Measurements from ENCODE around the gene RBM17.
"Not testable (repeated sequence)": the region's sequence is repeated elsewhere in the genome, so short reads cannot be mapped to it uniquely, and the experiment has no call there.

The RBM17 gene

GRCh38 chr10:6115824-6116350, 27.1 kb downstream of the RBM17 start:
- Histone ChIP-seq H3K27me3 (ENCODE audit: insufficient read depth, low read length) (no peaks in the 10 kb centered on the region), H3K27ac (ENCODE audit: low read depth, low read length) (no peak overlapping the region), H3K36me3 (ENCODE audit: insufficient read depth, low read length) (peaks cover 60% of the 10 kb centered on the region), H3K9ac (ENCODE audit: low read depth, low read length) (no peak overlapping the region), H3K4me3 (ENCODE audit: low read length) (no peak overlapping the region), H3K9me3 (ENCODE audit: insufficient read depth, low read depth, low read length) (no peaks in the 10 kb centered on the region), H3K4me1 (ENCODE audit: insufficient read depth, low read length) (no peaks in the 10 kb centered on the region; the same call in 1 of the 2 replicates)
- 97% methylated on average over 3 of the region's 3 CpGs for WGBS

- no peaks in the 10 kb centered on the region for H3K27me3 ChIP-seq (ENCODE audit: insufficient read depth, low read length)
- H3K27ac ChIP-seq (ENCODE audit: low read depth, low read length): no peak overlapping the region
- H3K4me1 ChIP-seq (ENCODE audit: insufficient read depth, low read length): no peaks in the 10 kb centered on the region; the same call in 1 of the 2 replicates
- peaks cover 52% of the 10 kb centered on the region for H3K36me3 ChIP-seq (ENCODE audit: insufficient read depth, low read length)
- WGBS: 100% methylated on average over 1 of the region's 1 CpG
- H3K9me3 ChIP-seq (ENCODE audit: insufficient read depth, low read depth, low read length): no peaks in the 10 kb centered on the region
- H3K4me3 ChIP-seq (ENCODE audit: low read length): no peak overlapping the region
- no peak overlapping the region for H3K9ac ChIP-seq (ENCODE audit: low read depth, low read length)
These were observed 28.0 kb downstream of the RBM17 start for GRCh38 chr10:6116806-6117205.

- no peak overlapping the region for H3K9ac ChIP-seq (ENCODE audit: low read depth, low read length)
- no peaks in the 10 kb centered on the region for H3K9me3 ChIP-seq (ENCODE audit: insufficient read depth, low read depth, low read length)
- H3K27ac ChIP-seq (ENCODE audit: low read depth, low read length): no peak overlapping the region
- H3K27me3 ChIP-seq (ENCODE audit: insufficient read depth, low read length): no peaks in the 10 kb centered on the region
- H3K4me3 ChIP-seq (ENCODE audit: low read length): no peak overlapping the region
- 96% methylated on average over 11 of the region's 11 CpGs for WGBS
- H3K36me3 ChIP-seq (ENCODE audit: insufficient read depth, low read length): peaks cover 43% of the 10 kb centered on the region
- H3K4me1 ChIP-seq (ENCODE audit: insufficient read depth, low read length): no peaks in the 10 kb centered on the region; the same call in 1 of the 2 replicates
These were observed 28.9 kb downstream of the RBM17 start for GRCh38 chr10:6117711-6118110.

GRCh38 chr10:6119423-6119822, 30.6 kb downstream of the RBM17 start:
- H3K4me3 ChIP-seq (ENCODE audit: low read length): no peak overlapping the region
- 95% methylated on average over 5 of the region's 5 CpGs for WGBS
- H3K27ac ChIP-seq (ENCODE audit: low read depth, low read length): no peak overlapping the region
- H3K36me3 ChIP-seq (ENCODE audit: insufficient read depth, low read length): peaks cover 26% of the 10 kb centered on the region
- H3K27me3 ChIP-seq (ENCODE audit: insufficient read depth, low read length): no peaks in the 10 kb centered on the region
- no peaks in the 10 kb centered on the region for H3K9me3 ChIP-seq (ENCODE audit: insufficient read depth, low read depth, low read length)
- no peak overlapping the region for H3K9ac ChIP-seq (ENCODE audit: low read depth, low read length)
- no peaks in the 10 kb centered on the region; the same call in 1 of the 2 replicates for H3K4me1 ChIP-seq (ENCODE audit: insufficient read depth, low read length)

- no peaks in the 10 kb centered on the region for H3K27me3 ChIP-seq (ENCODE audit: insufficient read depth, low read length)
- H3K4me1 ChIP-seq (ENCODE audit: insufficient read depth, low read length): no peaks in the 10 kb centered on the region; the same call in 1 of the 2 replicates
- H3K27ac ChIP-seq (ENCODE audit: low read depth, low read length): no peak overlapping the region
- no peak overlapping the region for H3K9ac ChIP-seq (ENCODE audit: low read depth, low read length)
- H3K36me3 ChIP-seq (ENCODE audit: insufficient read depth, low read length): peaks cover 21% of the 10 kb centered on the region
- WGBS: 93% methylated on average over 13 of the region's 13 CpGs
- no peak overlapping the region for H3K4me3 ChIP-seq (ENCODE audit: low read length)
- H3K9me3 ChIP-seq (ENCODE audit: insufficient read depth, low read depth, low read length): no peaks in the 10 kb centered on the region
These were observed 31.1 kb downstream of the RBM17 start for GRCh38 chr10:6119962-6120361.

GRCh38 chr10:6120691-6121090, 31.9 kb downstream of the RBM17 start:
- Histone ChIP-seq H3K9ac (ENCODE audit: low read depth, low read length) (no peak overlapping the region), H3K9me3 (ENCODE audit: insufficient read depth, low read depth, low read length) (no peaks in the 10 kb centered on the region), H3K27me3 (ENCODE audit: insufficient read depth, low read length) (no peaks in the 10 kb centered on the region), H3K4me3 (ENCODE audit: low read length) (no peak overlapping the region), H3K4me1 (ENCODE audit: insufficient read depth, low read length) (no peaks in the 10 kb centered on the region; the same call in 1 of the 2 replicates), H3K36me3 (ENCODE audit: insufficient read depth, low read length) (peaks cover 14% of the 10 kb centered on the region), H3K27ac (ENCODE audit: low read depth, low read length) (no peak overlapping the region)
- 78% methylated on average over 15 of the region's 15 CpGs for WGBS

- no peak overlapping the region for H3K4me3 ChIP-seq (ENCODE audit: low read length)
- H3K9ac ChIP-seq (ENCODE audit: low read depth, low read length): no peak overlapping the region
- WGBS: 88% methylated on average over 8 of the region's 11 CpGs
- no peaks in the 10 kb centered on the region for H3K9me3 ChIP-seq (ENCODE audit: insufficient read depth, low read depth, low read length)
- H3K27ac ChIP-seq (ENCODE audit: low read depth, low read length): no peak overlapping the region
- H3K27me3 ChIP-seq (ENCODE audit: insufficient read depth, low read length): no peaks in the 10 kb centered on the region
- no peaks in the 10 kb centered on the region; the same call in 1 of the 2 replicates for H3K4me1 ChIP-seq (ENCODE audit: insufficient read depth, low read length)
- H3K36me3 ChIP-seq (ENCODE audit: insufficient read depth, low read length): peaks cover 9% of the 10 kb centered on the region
These were observed 32.3 kb downstream of the RBM17 start for GRCh38 chr10:6121146-6121545.

- Histone ChIP-seq H3K27me3 (ENCODE audit: insufficient read depth, low read length) (no peaks in the 10 kb centered on the region), H3K4me1 (ENCODE audit: insufficient read depth, low read length) (peaks cover 5% of the 10 kb centered on the region), H3K9ac (ENCODE audit: low read depth, low read length) (no peak overlapping the region), H3K27ac (ENCODE audit: low read depth, low read length) (no peak overlapping the region), H3K4me3 (ENCODE audit: low read length) (no peak overlapping the region), H3K36me3 (ENCODE audit: insufficient read depth, low read length) (no peaks in the 10 kb centered on the region), H3K9me3 (ENCODE audit: insufficient read depth, low read depth, low read length) (no peaks in the 10 kb centered on the region)
- 93% methylated on average over 5 of the region's 5 CpGs for WGBS
These were observed 34.7 kb downstream of the RBM17 start for GRCh38 chr10:6123532-6123931.

GRCh38 chr10:6124666-6125065, 35.8 kb downstream of the RBM17 start:
- Histone ChIP-seq H3K4me3 (ENCODE audit: low read length) (no peak overlapping the region), H3K27me3 (ENCODE audit: insufficient read depth, low read length) (no peaks in the 10 kb centered on the region), H3K9ac (ENCODE audit: low read depth, low read length) (no peak overlapping the region), H3K27ac (ENCODE audit: low read depth, low read length) (no peak overlapping the region), H3K9me3 (ENCODE audit: insufficient read depth, low read depth, low read length) (no peaks in the 10 kb centered on the region), H3K36me3 (ENCODE audit: insufficient read depth, low read length) (no peaks in the 10 kb centered on the region), H3K4me1 (ENCODE audit: insufficient read depth, low read length) (peaks cover 11% of the 10 kb centered on the region)
- WGBS: 90% methylated on average over 9 of the region's 9 CpGs

- H3K36me3 ChIP-seq (ENCODE audit: insufficient read depth, low read length); H3K27me3 ChIP-seq (ENCODE audit: insufficient read depth, low read length); H3K27ac ChIP-seq (ENCODE audit: low read depth, low read length); H3K9me3 ChIP-seq (ENCODE audit: insufficient read depth, low read depth, low read length); H3K9ac ChIP-seq (ENCODE audit: low read depth, low read length); H3K4me3 ChIP-seq (ENCODE audit: low read length): not testable (repeated sequence)
- H3K4me1 ChIP-seq (ENCODE audit: insufficient read depth, low read length): peaks cover 11% of the 10 kb centered on the region
These were observed 38.6 kb downstream of the RBM17 start for GRCh38 chr10:6127461-6127860.

GRCh38 chr10:6128087-6128486, 39.3 kb downstream of the RBM17 start:
- 88% methylated on average over 8 of the region's 8 CpGs for WGBS
- Histone ChIP-seq H3K27me3 (ENCODE audit: insufficient read depth, low read length) (no peaks in the 10 kb centered on the region), H3K9ac (ENCODE audit: low read depth, low read length) (no peak overlapping the region), H3K4me1 (ENCODE audit: insufficient read depth, low read length) (peaks cover 11% of the 10 kb centered on the region), H3K36me3 (ENCODE audit: insufficient read depth, low read length) (no peaks in the 10 kb centered on the region), H3K4me3 (ENCODE audit: low read length) (no peak overlapping the region), H3K27ac (ENCODE audit: low read depth, low read length) (no peak overlapping the region), H3K9me3 (ENCODE audit: insufficient read depth, low read depth, low read length) (no peaks in the 10 kb centered on the region)
